ENCODE measurements around the gene LAYN. TPM values are rescaled to one million over a fixed set of nuclear protein-coding genes. Genes with fewer than 3 reads are reported as not detected.

Gene LAYN
- total RNA-seq, 4 donors from 2014 or later: 8.2 to 47.8 (median 37.2) TPM

- no peak for ATAC-seq
- TF ChIP-seq CTCF (IDR thresholded peaks at IDR 0.05): no peak
- TF ChIP-seq POLR2A (IDR thresholded peaks at IDR 0.05): no peak
- no peak for TF ChIP-seq EP300 (IDR thresholded peaks at IDR 0.05)
- TF ChIP-seq POLR2AphosphoS5 (IDR thresholded peaks at IDR 0.05): no peak
- H3K27me3 ChIP-seq: peaks cover 42% of the 10 kb centered on the region
- H3K4me1 ChIP-seq: peaks cover 0 to 21% (median 10%) of the 10 kb centered on the region in 3 donors
- H3K9me3 ChIP-seq: no peaks in the 10 kb centered on the region
- H3K4me3 ChIP-seq: no peak overlapping the region
- H3K27ac ChIP-seq: no peak overlapping the region
- WGBS, 2 donors (ENCODE audit: low coverage in 1 of 2): 83 to 100% methylated on average over 2 of the region's 2 CpGs
- H3K36me3 ChIP-seq: no peaks in the 10 kb centered on the region
Observed at GRCh38 chr11:111515591-111515990, 24.9 kb upstream of the LAYN start.

- Histone ChIP-seq H3K9me3 (no peaks in the 10 kb centered on the region), H3K4me1 (peaks cover 0 to 7% (median 0%) of the 10 kb centered on the region in 3 donors), H3K4me3 (no peak overlapping the region), H3K27ac (no peak overlapping the region), H3K27me3 (peaks cover 13% of the 10 kb centered on the region), H3K36me3 (no peaks in the 10 kb centered on the region)
- TF ChIP-seq CTCF (IDR thresholded peaks at IDR 0.05): no peak
- no peak for TF ChIP-seq POLR2A (IDR thresholded peaks at IDR 0.05)
- TF ChIP-seq POLR2AphosphoS5 (IDR thresholded peaks at IDR 0.05): no peak
- no peak for TF ChIP-seq EP300 (IDR thresholded peaks at IDR 0.05)
- 86% methylated on average over 1 of the region's 1 CpG; no CpG with 5 or more reads in 1 of the 2 donors for WGBS, 2 donors (ENCODE audit: low coverage in 1 of 2)
- ATAC-seq: no peak
Observed at GRCh38 chr11:111518668-111519067, 21.9 kb upstream of the LAYN start.

- WGBS, 2 donors (ENCODE audit: low coverage in 1 of 2): 82 to 88% methylated on average over 2 of the region's 2 CpGs
- Histone ChIP-seq H3K4me1 (no peaks in the 10 kb centered on the region), H3K27me3 (no peaks in the 10 kb centered on the region), H3K9me3 (no peaks in the 10 kb centered on the region), H3K27ac (no peak overlapping the region), H3K36me3 (no peaks in the 10 kb centered on the region), H3K4me3 (no peak overlapping the region)
- no peak for ATAC-seq
- no peak for TF ChIP-seq CTCF (IDR thresholded peaks at IDR 0.05)
- TF ChIP-seq POLR2AphosphoS5 (IDR thresholded peaks at IDR 0.05): no peak
- no peak for TF ChIP-seq POLR2A (IDR thresholded peaks at IDR 0.05)
- TF ChIP-seq EP300 (IDR thresholded peaks at IDR 0.05): no peak
Observed at GRCh38 chr11:111520560-111520959, 20.0 kb upstream of the LAYN start.

- no peak for ATAC-seq
Observed at GRCh38 chr11:111521135-111521534, 19.4 kb upstream of the LAYN start.

More at GRCh38 chr11:111521135-111521534, 19.4 kb upstream of the LAYN start:
- H3K36me3 ChIP-seq: no peaks in the 10 kb centered on the region
- TF ChIP-seq CTCF (IDR thresholded peaks at IDR 0.05): no peak
- no peaks in the 10 kb centered on the region for H3K9me3 ChIP-seq
- no peaks in the 10 kb centered on the region for H3K4me1 ChIP-seq
- 41 to 58% methylated on average over 2 of the region's 2 CpGs for WGBS, 2 donors (ENCODE audit: low coverage in 1 of 2)
- no peak overlapping the region for H3K4me3 ChIP-seq
- H3K27me3 ChIP-seq: no peaks in the 10 kb centered on the region
- H3K27ac ChIP-seq: no peak overlapping the region

All from gastroesophageal sphincter (tissue), 4 donors.